Pancreas (tissue), 10 donors: ENCODE measurements around the gene LRRC26. TPM values are rescaled to one million over a fixed set of nuclear protein-coding genes. Genes with fewer than 3 reads are reported as not detected.
A peak's percentile ranks its signal among the peaks of the same experiment; 100 is the strongest.

Experiments
- ATAC-seq, 4 donors: fragments of 200-7000 bp; cut with Tn5 transposase; one replicate each; pipeline versions ENCODE4 v1.8.0 to v1.9.1; 2020; ENCODE audit warnings: mild to moderate bottlenecking in 4 of 4, moderate library complexity in 4 of 4
- DNase-seq, 6 donors: peaks; one replicate each; pipeline ENCODE4 v3.0.0-alpha.2; 2020
- FAIRE-seq: peaks from 2 replicates; lab custom pipeline; 2012; peaks lifted over from hg19 to GRCh38; lab: Jason Lieb, UNC
- H3K27ac ChIP-seq, 4 donors: fragments of 200-600 bp; sonication (generic); 1 replicate in 3 of 4; 2 replicates in 1 of 4; pipeline versions ENCODE4 v1.5.0 to v1.8.0; 2020
- H3K27me3 ChIP-seq, 4 donors: fragments of 200-600 bp; one replicate each; pipeline ENCODE4 v1.8.0; 2021
- H3K36me3 ChIP-seq, 3 donors: fragments of 200-600 bp; sonication (generic) in 1 of 3; one replicate each; pipeline versions ENCODE4 v1.5.0 to v1.8.0; 2020 to 2021
- H3K4me1 ChIP-seq, 3 donors: fragments of 200-600 bp; one replicate each; pipeline ENCODE4 v1.8.0; 2021
- H3K4me3 ChIP-seq, 4 donors: fragments of 200-600 bp; sonication (generic) in 2 of 4; one replicate each; pipeline versions ENCODE4 v1.5.0 to v1.8.0; 2020 to 2021
- H3K9me3 ChIP-seq, 4 donors: fragments of 200-600 bp; one replicate each; pipeline ENCODE4 v1.8.0; 2021
- CTCF ChIP-seq, 4 donors: fragments of 200-600 bp; sonication (generic) in 3 of 4; IDR thresholded peaks; one replicate each; pipeline versions ENCODE4 v1.5.0 to v1.8.0; 2021; ENCODE audit warnings: antibody characterized with exemption in 4 of 4
- WGBS, 2 donors: extraction: QIAGEN DNeasy Blood & Tissue Kit; methylation state at CpG; one replicate each; pipeline ENCODE4 v1.1.7; 2013; 5-methylcytosine and 5-hydroxymethylcytosine counted together
- intact Hi-C, 3 donors: fragments of 100-400 bp; cut with DNase I; formaldehyde crosslinking; loops; one replicate each; pipeline versions ENCODE4 v1.11.1 to v1.14.2; 2022
- polyA plus RNA-seq, 2 donors: library from polyadenylated mRNA; stranded (reverse); fragments of 200-250 nt; gene quantifications; one replicate each; pipeline ENCODE4 v1.2.3, GENCODE V29; 2013
- total RNA-seq, 6 donors: library from RNA; stranded (reverse); fragmentation: NEBNext Ultra II Directional in 4 of 6; extraction: Animal tissue kit (Norgen Biotek cat#: 25700) in 4 of 6; gene quantifications; one replicate each; pipeline versions ENCODE4 v1.2.1 to v1.2.4, GENCODE V29; 2021 to 2023
- donor health status: healthy with polysubstance abuse.
- donor health status: DM: no; HTN: no; CAD: no; lungs with moderate emphysema.
- donor health status: DM: no; HTN: no; CAD: no.
- donor health status: control.
- donor health status: control.
- donor health status: Bipolar disorder and iron deficiency.
- donor health status: DM: yes; HTN: yes; CAD: no.
- donor health status: DM: no; HTN: no; CAD: no.
- donor health status: DM: no; HTN: no; CAD: no.
- donor health status: DM: yes; HTN: yes; CAD: no.

The LRRC26 gene
- total and polyA plus RNA-seq, 8 donors: 0.28 to 0.90 (median 0.49) TPM; not detected in 2

DNA sequence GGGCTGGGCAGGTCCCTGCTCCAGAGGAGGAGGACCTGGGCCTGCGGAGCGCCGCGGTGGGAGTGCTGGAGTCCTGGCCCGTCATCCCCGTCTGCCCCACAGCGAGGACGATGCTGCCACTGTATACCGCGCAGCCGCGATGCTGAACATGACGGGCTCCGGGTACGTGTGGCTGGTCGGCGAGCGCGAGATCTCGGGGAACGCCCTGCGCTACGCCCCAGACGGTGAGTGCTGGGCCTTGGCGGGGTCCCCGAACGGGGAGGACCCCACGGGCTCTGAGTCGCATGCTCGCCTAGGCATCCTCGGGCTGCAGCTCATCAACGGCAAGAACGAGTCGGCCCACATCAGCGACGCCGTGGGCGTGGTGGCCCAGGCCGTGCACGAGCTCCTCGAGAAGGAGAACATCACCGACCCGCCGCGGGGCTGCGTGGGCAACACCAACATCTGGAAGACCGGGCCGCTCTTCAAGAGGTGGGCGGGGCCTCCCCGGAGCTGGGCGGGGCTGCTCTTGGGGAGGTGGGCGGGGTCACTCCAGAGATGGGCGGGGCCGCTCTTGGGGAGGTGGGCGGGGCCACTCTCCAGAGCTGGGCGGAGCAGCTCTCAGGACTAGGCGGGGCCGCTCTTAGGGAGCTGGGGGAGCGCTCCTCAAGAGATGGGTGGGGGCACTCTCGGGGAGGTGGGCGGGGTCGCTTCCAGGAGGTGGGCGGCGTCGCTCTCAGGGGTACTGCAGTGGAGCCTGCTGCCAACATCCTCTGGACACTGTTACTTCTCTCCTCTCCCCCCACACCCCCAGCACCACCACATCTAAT lies 13.1 kb downstream of the LRRC26 start:
- intact Hi-C loops: no loop called here
- Histone ChIP-seq H3K27me3 (peaks cover 0 to 6% (median 0%) of the 10 kb centered on the region in 4 donors), H3K4me3 (no peak overlapping the region), H3K36me3 (no peaks in the 10 kb centered on the region), H3K27ac (no peak overlapping the region), H3K9me3 (no peaks in the 10 kb centered on the region), H3K4me1 (no peaks in the 10 kb centered on the region)
- peak in 3 of 4 donors; percentile 61 to 76 (median 62) for ATAC-seq
- WGBS, 2 donors: 7 to 10% methylated on average over 54 to 65 of the region's 65 CpGs
- no peak for FAIRE-seq
- TF ChIP-seq CTCF (IDR thresholded peaks at IDR 0.05): no peak
- peak in 1 of 6 donors; percentile 75 for DNase-seq

DNA sequence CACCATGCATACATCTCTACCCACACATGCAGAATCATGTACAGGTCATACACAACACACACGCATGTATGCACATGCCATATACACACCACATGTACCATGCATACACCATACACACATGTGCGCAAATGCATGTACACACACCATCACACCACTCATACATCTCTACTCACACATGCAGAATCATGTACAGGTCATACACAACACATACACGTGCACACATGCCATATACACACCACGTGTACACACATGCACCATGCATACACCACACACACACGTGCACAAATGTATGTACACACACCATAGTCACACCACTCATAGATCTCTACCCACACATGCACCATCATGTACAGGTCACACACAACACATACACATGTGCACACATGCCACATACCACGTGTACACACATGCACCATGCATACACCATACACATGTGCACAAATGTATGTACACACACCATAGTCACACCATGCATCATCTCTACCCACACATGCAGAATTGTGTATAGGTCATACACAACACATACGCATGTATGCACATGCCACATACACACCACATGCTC lies 16.9 kb downstream of the LRRC26 start:
- DNase-seq: no peak
- H3K9me3 ChIP-seq: no peaks in the 10 kb centered on the region
- TF ChIP-seq CTCF (IDR thresholded peaks at IDR 0.05): no peak
- no peak overlapping the region for H3K27ac ChIP-seq
- whole genome bisulfite sequencing, 2 donors: 86 to 93% methylated on average over 7 of the region's 7 CpGs
- no peaks in the 10 kb centered on the region for H3K4me1 ChIP-seq
- ATAC-seq: no peak
- intact Hi-C loops: no loop called here
- no peaks in the 10 kb centered on the region for H3K27me3 ChIP-seq
- H3K36me3 ChIP-seq: no peaks in the 10 kb centered on the region
- no peak overlapping the region for H3K4me3 ChIP-seq
- FAIRE-seq: no peak

DNA sequence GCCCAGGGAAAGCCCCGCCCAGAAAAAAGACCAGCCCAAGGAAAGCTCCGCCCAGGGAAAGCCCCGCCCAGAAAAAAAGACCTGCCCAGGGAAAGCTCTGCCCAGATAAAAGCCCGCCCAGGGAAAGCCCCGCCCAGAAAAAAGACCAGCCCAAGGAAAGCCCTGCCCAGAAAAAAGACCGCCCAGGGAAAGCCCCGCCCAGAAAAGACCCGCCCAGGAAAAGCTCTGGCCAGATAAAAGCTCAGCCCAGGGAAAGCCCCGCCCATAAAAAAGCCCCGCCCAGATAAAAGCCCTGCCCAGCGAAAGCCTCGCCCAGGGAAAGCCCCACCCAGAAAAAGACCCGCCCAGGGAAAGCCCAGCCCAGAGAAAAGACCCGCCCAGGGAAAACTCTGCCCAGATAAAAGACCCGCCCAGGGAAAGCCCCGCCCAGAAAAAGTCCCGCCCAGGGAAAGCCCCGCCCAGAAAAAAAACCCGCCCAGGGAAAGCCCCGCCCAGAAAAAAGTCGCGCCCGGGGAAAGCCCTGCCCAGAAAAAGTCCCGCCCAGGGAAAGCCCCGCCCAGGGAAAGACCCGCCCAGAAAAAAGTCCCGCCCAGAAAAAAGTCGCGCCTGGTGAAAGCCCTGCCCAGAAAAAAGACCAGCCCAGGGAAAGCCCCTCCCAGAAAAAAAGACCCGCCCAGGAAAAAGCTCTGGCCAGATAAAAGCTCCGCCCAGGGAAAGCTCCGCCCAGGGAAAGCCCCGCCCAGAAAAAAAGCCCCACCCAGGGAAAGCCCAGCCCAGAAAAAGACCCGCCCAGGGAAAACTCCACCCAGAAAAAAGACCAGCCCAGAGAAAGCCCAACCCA lies 19.0 kb downstream of the LRRC26 start:
- H3K36me3 ChIP-seq: no peaks in the 10 kb centered on the region
- TF ChIP-seq CTCF (IDR thresholded peaks at IDR 0.05): no peak
- FAIRE-seq: no peak
- no peak overlapping the region for H3K4me3 ChIP-seq
- no peaks in the 10 kb centered on the region for H3K27me3 ChIP-seq
- 14 to 25% methylated on average over 34 of the region's 34 CpGs for WGBS, 2 donors
- peak; percentile 41 to 79 (median 74) for DNase-seq
- intact Hi-C loops: no loop called here
- peak; percentile 51 to 80 (median 76) for ATAC-seq
- no peak overlapping the region for H3K27ac ChIP-seq
- H3K9me3 ChIP-seq: no peaks in the 10 kb centered on the region
- H3K4me1 ChIP-seq: no peaks in the 10 kb centered on the region

DNA sequence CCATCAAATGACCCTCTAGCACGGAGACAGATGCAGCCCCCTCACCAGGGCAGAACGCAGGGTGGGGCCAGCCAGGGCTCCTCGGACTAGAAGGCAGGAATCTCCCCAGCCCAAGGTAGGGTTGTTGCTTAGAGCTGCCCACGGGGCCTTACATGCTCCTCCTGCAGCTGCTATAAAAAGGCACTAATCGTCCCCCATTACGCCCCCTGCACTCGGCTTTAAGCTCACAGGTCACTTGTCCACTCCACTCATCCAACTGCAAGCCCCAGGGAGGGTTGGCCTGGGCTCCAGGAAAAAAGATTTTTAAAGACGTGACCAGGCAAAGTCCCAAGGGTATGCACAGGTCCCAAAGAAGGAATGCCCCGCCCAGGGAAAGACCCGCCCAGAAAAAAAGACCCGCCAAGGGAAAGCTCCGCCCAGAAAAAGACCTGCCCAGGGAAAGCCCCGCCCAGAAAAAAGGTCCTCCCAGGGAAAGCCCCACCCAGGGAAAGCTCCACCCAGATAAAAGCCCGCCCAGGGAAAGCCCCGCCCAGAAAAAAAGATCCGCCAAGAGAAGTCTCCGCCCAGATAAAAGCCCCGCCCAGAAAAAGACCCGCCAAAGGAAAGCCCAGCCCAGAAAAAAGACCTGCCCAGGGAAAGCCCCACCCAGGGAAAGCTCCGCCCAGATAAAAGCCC lies 19.8 kb downstream of the LRRC26 start:
- H3K4me3 ChIP-seq: no peak overlapping the region
- no peaks in the 10 kb centered on the region for H3K9me3 ChIP-seq
- peak in 1 of 6 donors; percentile 46 for DNase-seq
- no peaks in the 10 kb centered on the region for H3K27me3 ChIP-seq
- WGBS, 2 donors: 38 to 57% methylated on average over 20 of the region's 20 CpGs
- peak in 3 of 4 donors; percentile 40 to 59 (median 55) for ATAC-seq
- no peaks in the 10 kb centered on the region for H3K36me3 ChIP-seq
- H3K27ac ChIP-seq: no peak overlapping the region
- intact Hi-C loops: no loop called here
- no peak for FAIRE-seq
- H3K4me1 ChIP-seq: no peaks in the 10 kb centered on the region
- TF ChIP-seq CTCF (IDR thresholded peaks at IDR 0.05): no peak
